Esophagus muscularis mucosa (tissue), 3 donors: Measurements from ENCODE around the gene HBZ.

Experiments
- POLR2AphosphoS5 ChIP-seq, 2 donors: sonication (generic); formaldehyde crosslinking; IDR thresholded peaks; one replicate each; pipeline ENCODE4 v1.6.1; 2017; ENCODE audit warnings: antibody characterized with exemption in 2 of 2
- TF ChIP-seq, protein P1 (sequence below), 3 experiments: fragments of 200-600 bp in 2 of 3; fragments of 450-650 bp in 1 of 3; sonication (generic) in 2 of 3; IDR thresholded peaks; one replicate each; pipeline ENCODE4 v1.5.1; 2017 to 2019; ENCODE audit warnings: antibody characterized with exemption in 3 of 3, mild to moderate bottlenecking in 2 of 3, moderate library complexity in 1 of 3

- TF ChIP-seq, protein P1, sequence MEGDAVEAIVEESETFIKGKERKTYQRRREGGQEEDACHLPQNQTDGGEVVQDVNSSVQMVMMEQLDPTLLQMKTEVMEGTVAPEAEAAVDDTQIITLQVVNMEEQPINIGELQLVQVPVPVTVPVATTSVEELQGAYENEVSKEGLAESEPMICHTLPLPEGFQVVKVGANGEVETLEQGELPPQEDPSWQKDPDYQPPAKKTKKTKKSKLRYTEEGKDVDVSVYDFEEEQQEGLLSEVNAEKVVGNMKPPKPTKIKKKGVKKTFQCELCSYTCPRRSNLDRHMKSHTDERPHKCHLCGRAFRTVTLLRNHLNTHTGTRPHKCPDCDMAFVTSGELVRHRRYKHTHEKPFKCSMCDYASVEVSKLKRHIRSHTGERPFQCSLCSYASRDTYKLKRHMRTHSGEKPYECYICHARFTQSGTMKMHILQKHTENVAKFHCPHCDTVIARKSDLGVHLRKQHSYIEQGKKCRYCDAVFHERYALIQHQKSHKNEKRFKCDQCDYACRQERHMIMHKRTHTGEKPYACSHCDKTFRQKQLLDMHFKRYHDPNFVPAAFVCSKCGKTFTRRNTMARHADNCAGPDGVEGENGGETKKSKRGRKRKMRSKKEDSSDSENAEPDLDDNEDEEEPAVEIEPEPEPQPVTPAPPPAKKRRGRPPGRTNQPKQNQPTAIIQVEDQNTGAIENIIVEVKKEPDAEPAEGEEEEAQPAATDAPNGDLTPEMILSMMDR (IDR thresholded peaks at IDR 0.05): no peak
- TF ChIP-seq POLR2AphosphoS5 (IDR thresholded peaks at IDR 0.05): no peak
These were observed 12.1 kb upstream of the HBZ start for GRCh38 chr16:140175-140857.
